Mesendoderm (in vitro differentiated cells): Measurements from ENCODE around the gene PRPF39.

Experiments used
- DNase-seq: peaks from one replicate; pipeline ENCODE4 v3.0.0; 2013
- H2AK5ac ChIP-seq: 2 replicates; pipeline ENCODE4 v1.6.1; 2013; ENCODE audit warnings: low read length, inconsistent platforms
- H2BK120ac ChIP-seq: 2 replicates; pipeline ENCODE4 v1.6.1; 2013; ENCODE audit warnings: low read depth, mild to moderate bottlenecking, low read length, moderate library complexity, mixed read lengths
- H2BK15ac ChIP-seq: replicated peaks from 2 replicates; pipeline ENCODE4 v1.6.1; 2013; ENCODE audit warnings: low read depth, mild to moderate bottlenecking, moderate library complexity
- H2BK5ac ChIP-seq: 2 replicates; pipeline ENCODE4 v1.6.1; 2013; ENCODE audit warnings: low read length, inconsistent platforms
- H3K18ac ChIP-seq: 2 replicates; pipeline ENCODE4 v1.6.1; 2013; ENCODE audit warnings: mild to moderate bottlenecking, low read length, mixed read lengths
- H3K23ac ChIP-seq: one replicate; pipeline ENCODE4 v1.6.1; 2013; ENCODE audit warnings: low read length
- H3K27ac ChIP-seq: 2 replicates; pipeline ENCODE4 v1.5.1; 2013; ENCODE audit warnings: low read depth, mild to moderate bottlenecking, inconsistent platforms, low read length, moderate library complexity
- H3K27me3 ChIP-seq: 2 replicates; pipeline ENCODE4 v1.6.1; 2013; ENCODE audit warnings: low read length, control low read depth, mild to moderate bottlenecking, inconsistent platforms; ENCODE audit not compliant: insufficient read depth, poor library complexity
- H3K36me3 ChIP-seq: 2 replicates; pipeline ENCODE4 v1.6.1; 2013; ENCODE audit warnings: low read length, inconsistent platforms; ENCODE audit not compliant: control insufficient read depth, insufficient read depth
- H3K4ac ChIP-seq: one replicate; pipeline ENCODE4 v1.6.1; 2013; ENCODE audit warnings: low read depth, mild to moderate bottlenecking, low read length, moderate library complexity
- H3K4me1 ChIP-seq: 2 replicates; pipeline ENCODE4 v1.6.1; 2013; ENCODE audit warnings: low read depth, low read length, inconsistent platforms; ENCODE audit not compliant: control insufficient read depth
- H3K4me2 ChIP-seq: 2 replicates; pipeline ENCODE4 v1.6.1; 2013; ENCODE audit warnings: low read length
- H3K4me3 ChIP-seq: 2 replicates; pipeline ENCODE4 v1.5.1; 2013; ENCODE audit warnings: mild to moderate bottlenecking, low read length
- H3K56ac ChIP-seq: one replicate; pipeline ENCODE4 v1.6.1; 2013; ENCODE audit warnings: low read length
- H3K79me1 ChIP-seq: 2 replicates; pipeline ENCODE4 v1.6.1; 2013; ENCODE audit warnings: low read length, inconsistent platforms
- H3K79me2 ChIP-seq: 2 replicates; pipeline ENCODE4 v1.6.1; 2013; ENCODE audit warnings: mild to moderate bottlenecking, low read length; ENCODE audit not compliant: control insufficient read depth, insufficient read depth
- H3K9ac ChIP-seq: 2 replicates; pipeline ENCODE4 v1.6.1; 2013; ENCODE audit warnings: low read length, inconsistent platforms
- H4K5ac ChIP-seq: one replicate; pipeline ENCODE4 v1.6.1; 2013; ENCODE audit warnings: low read length
- H4K8ac ChIP-seq: one replicate; pipeline ENCODE4 v1.6.1; 2013; ENCODE audit warnings: low read depth, mild to moderate bottlenecking, control low read depth, low read length, moderate library complexity
- WGBS: extraction: QIAGEN DNeasy Blood & Tissue Kit; methylation state at CpG from one replicate; pipeline ENCODE4 v1.1.7; 2013; ENCODE audit warnings: low lambda C conversion rate, missing lambda C conversion rate; ENCODE audit not compliant: insufficient coverage; ENCODE audit errors: extremely low coverage; 5-methylcytosine and 5-hydroxymethylcytosine counted together

Gene PRPF39

DNA sequence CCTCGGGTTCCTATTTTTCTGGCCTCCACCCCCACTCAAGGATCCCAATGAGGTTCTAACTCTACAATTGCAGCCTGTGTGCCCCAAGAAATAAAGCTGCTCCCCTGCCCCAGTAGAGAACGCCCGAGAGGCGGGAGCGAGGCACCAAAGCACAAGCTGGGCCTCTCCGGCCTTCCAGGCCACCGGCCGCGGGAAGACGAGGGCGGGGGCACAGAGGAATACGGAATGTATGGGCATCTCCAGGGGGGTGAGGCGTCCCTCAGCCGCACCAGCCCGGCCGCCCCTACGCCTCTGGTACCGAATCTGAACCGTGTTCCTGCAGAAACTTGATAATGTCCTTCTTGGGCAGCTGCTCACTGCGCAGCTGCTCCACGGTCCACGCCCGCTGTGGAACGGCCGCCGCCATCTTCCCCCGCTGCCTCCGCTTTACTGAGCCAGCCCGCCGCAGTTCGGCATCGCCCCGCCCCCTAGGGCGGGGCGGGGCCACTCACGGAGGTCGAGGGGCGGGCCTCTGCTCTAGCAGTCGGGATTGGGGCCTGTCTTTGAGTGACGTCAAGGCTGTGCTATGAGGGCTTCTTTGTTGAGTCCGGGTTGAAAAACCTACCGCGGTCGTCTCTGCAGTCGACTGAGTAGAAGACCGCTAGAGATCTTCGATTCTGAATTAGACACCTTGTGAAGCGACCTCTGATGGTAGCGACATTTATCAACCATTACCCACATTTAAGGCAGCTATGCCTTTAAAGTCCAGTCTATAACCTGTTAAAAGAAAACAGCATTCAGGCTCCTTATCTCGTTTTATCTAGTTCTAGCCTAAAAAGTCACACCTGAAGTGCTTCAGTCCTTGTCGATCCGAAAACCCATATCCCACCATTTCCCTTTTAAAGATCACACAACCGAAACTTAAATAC lies 50.4 kb downstream of the PRPF39 start, which contains the start of gene FKBP3:
Gene FKBP3, minus strand, starts transcription at position 431 of the 908 bp plus-strand sequence. Its CDS starts 25 bp downstream, at position 406.
- no peak within 1 kb of the TSS for H4K8ac ChIP-seq
- H3K18ac ChIP-seq: peak within 1 kb of the TSS; percentile 96
- peaks cover 5% of the 10 kb centered on the region for H3K79me1 ChIP-seq
- H3K23ac ChIP-seq: peak within 1 kb of the TSS; percentile 69
- H3K79me2 ChIP-seq: peaks cover 38% of the 10 kb centered on the region
- peak within 1 kb of the TSS; percentile 73 for H3K4ac ChIP-seq
- peak within 1 kb of the TSS; percentile 80 for H2BK5ac ChIP-seq
- peak within 1 kb of the TSS; percentile 94 for H3K9ac ChIP-seq
- peak within 1 kb of the TSS; percentile 19 for H2BK15ac ChIP-seq
- no peaks in the 10 kb centered on the region for H3K36me3 ChIP-seq
- peak within 1 kb of the TSS; percentile 97 for H3K4me3 ChIP-seq
- no peaks in the 10 kb centered on the region for H3K27me3 ChIP-seq
- peaks cover 2% of the 10 kb centered on the region for H3K4me1 ChIP-seq
- no peak within 1 kb of the TSS for H4K5ac ChIP-seq
- H3K27ac ChIP-seq: peak within 1 kb of the TSS; percentile 76
- DNase-seq: peak; percentile 100
- H2BK120ac ChIP-seq: no peak within 1 kb of the TSS
- peak within 1 kb of the TSS; percentile 96 for H3K56ac ChIP-seq
- peak within 1 kb of the TSS; percentile 89 for H3K4me2 ChIP-seq
- no CpG with 5 or more reads among the region's 53 CpGs for WGBS
- no peak within 1 kb of the TSS for H2AK5ac ChIP-seq

GRCh38 chr14:45135156-45135555 lies 51.2 kb downstream of the PRPF39 start:
- Histone ChIP-seq H3K27ac (no peak overlapping the region), H2BK120ac (no peak overlapping the region), H3K56ac (peak overlapping the region; percentile 85), H3K23ac (no peak overlapping the region), H3K27me3 (no peaks in the 10 kb centered on the region), H2BK15ac (peak overlapping the region; percentile 19), H3K4me2 (peak overlapping the region; percentile 89), H3K4ac (no peak overlapping the region), H3K4me1 (peaks cover 2% of the 10 kb centered on the region), H2AK5ac (no peak overlapping the region), H3K18ac (no peak overlapping the region), H3K4me3 (peak overlapping the region; percentile 22), H4K8ac (no peak overlapping the region), H2BK5ac (no peak overlapping the region), H3K79me1 (peaks cover 5% of the 10 kb centered on the region), H3K79me2 (peaks cover 41% of the 10 kb centered on the region), H4K5ac (no peak overlapping the region), H3K36me3 (no peaks in the 10 kb centered on the region), H3K9ac (peak overlapping the region; percentile 81)
- no CpG with 5 or more reads among the region's 7 CpGs for WGBS
- peak; percentile 25 for DNase-seq

DNA sequence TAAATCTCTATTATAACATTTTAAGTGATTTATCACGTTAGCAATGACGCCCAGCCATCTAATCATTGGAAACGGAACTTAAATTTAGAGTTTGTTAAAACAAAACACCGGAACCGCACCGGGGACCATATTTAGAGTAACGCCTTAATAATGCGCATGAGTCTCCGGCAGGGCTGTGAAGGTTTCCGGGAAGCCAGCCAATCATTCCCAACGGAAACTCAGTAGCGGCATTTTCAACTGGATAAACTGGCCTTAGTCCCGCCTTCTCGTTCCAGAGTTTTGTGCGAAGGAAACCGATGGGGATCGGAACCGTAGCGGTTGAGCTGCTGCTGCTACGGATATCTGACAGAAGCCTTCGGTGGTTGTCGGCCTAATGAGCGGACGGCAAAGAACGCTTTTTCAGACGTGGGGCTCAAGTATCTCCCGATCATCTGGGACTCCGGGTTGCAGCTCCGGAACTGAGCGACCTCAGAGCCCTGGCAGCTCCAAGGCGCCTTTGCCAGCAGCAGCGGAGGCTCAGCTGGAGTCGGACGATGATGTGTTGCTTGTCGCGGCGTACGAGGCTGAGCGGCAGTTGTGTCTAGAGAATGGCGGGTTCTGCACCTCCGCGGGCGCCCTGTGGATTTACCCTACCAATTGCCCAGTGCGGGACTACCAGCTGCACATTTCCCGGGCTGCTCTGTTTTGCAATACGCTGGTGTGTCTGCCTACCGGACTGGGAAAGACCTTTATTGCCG lies 51.9 kb downstream of the PRPF39 start, which contains the start of gene FANCM:
Gene FANCM, plus strand, starts transcription at position 272 of the 737 bp plus-strand sequence. Its CDS starts 102 bp downstream, at position 374.
- Histone ChIP-seq H2BK15ac (peak within 1 kb of the TSS; percentile 19), H3K4me1 (peaks cover 2% of the 10 kb centered on the region), H3K27me3 (no peaks in the 10 kb centered on the region), H3K79me1 (peaks cover 7% of the 10 kb centered on the region), H4K5ac (no peak within 1 kb of the TSS), H3K18ac (no peak within 1 kb of the TSS), H3K79me2 (peaks cover 41% of the 10 kb centered on the region), H3K4me2 (peak within 1 kb of the TSS; percentile 89), H3K9ac (peak within 1 kb of the TSS; percentile 82), H2BK120ac (no peak within 1 kb of the TSS), H4K8ac (no peak within 1 kb of the TSS), H3K4ac (no peak within 1 kb of the TSS), H3K56ac (peak within 1 kb of the TSS; percentile 87), H2BK5ac (peak within 1 kb of the TSS; percentile 58), H2AK5ac (no peak within 1 kb of the TSS), H3K4me3 (peak within 1 kb of the TSS; percentile 78), H3K23ac (peak within 1 kb of the TSS; percentile 69), H3K27ac (peak within 1 kb of the TSS; percentile 76), H3K36me3 (no peaks in the 10 kb centered on the region)
- no CpG with 5 or more reads among the region's 48 CpGs for WGBS
- DNase-seq: peak; percentile 99

GRCh38 chr14:45136399-45136798 lies 52.5 kb downstream of the PRPF39 start:
- peak overlapping the region; percentile 87 for H3K56ac ChIP-seq
- no peak overlapping the region for H4K8ac ChIP-seq
- H3K79me1 ChIP-seq: peaks cover 7% of the 10 kb centered on the region
- H3K18ac ChIP-seq: no peak overlapping the region
- no CpG with 5 or more reads among the region's 7 CpGs for WGBS
- no peak for DNase-seq
- peaks cover 39% of the 10 kb centered on the region for H3K79me2 ChIP-seq
- H3K27me3 ChIP-seq: no peaks in the 10 kb centered on the region
- H3K36me3 ChIP-seq: no peaks in the 10 kb centered on the region
- H2BK5ac ChIP-seq: no peak overlapping the region
- H3K4me2 ChIP-seq: peak overlapping the region; percentile 89
- H3K4me1 ChIP-seq: peaks cover 2% of the 10 kb centered on the region
- H3K4ac ChIP-seq: no peak overlapping the region
- H2BK120ac ChIP-seq: no peak overlapping the region
- H3K9ac ChIP-seq: peak overlapping the region; percentile 82
- H3K27ac ChIP-seq: peak overlapping the region; percentile 62
- H2BK15ac ChIP-seq: no peak overlapping the region
- H2AK5ac ChIP-seq: no peak overlapping the region
- H4K5ac ChIP-seq: no peak overlapping the region
- H3K4me3 ChIP-seq: peak overlapping the region; percentile 78
- H3K23ac ChIP-seq: no peak overlapping the region

DNA sequence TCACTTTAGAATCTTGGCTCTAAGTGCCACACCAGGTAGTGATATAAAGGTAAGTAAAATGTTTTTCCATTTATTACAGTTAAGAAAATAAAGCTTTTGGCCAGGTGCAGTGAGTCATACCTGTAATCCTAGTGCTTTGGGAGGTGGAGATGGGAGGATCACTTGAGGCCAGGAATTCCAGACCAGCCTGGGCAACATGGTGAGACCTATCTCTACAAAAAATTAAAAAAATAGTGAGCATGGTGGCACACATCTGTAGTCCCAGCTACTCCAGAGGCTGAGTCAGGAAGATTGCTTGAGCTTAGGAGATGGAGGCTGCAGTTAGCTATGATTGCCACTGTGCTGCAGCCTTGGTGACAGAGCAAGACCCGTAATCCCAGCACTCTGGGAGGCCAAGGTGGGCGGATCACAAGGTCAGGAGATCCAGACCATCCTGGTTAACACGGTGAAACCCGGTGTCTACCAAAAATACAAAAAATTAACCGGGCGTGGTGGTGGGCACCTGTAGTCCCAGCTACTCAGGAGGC lies 56.8 kb downstream of the PRPF39 start:
- no peak overlapping the region for H3K9ac ChIP-seq
- H3K79me2 ChIP-seq: peaks cover 23% of the 10 kb centered on the region
- H3K56ac ChIP-seq: no peak overlapping the region
- no peak overlapping the region for H4K5ac ChIP-seq
- no peak overlapping the region for H3K4me2 ChIP-seq
- peak; percentile 26 for DNase-seq
- no peak overlapping the region for H3K18ac ChIP-seq
- H3K4me3 ChIP-seq: no peak overlapping the region
- no peak overlapping the region for H4K8ac ChIP-seq
- no peak overlapping the region for H2BK120ac ChIP-seq
- no peak overlapping the region for H3K27ac ChIP-seq
- no peaks in the 10 kb centered on the region for H3K27me3 ChIP-seq
- WGBS: no CpG with 5 or more reads among the region's 6 CpGs
- H3K36me3 ChIP-seq: no peaks in the 10 kb centered on the region
- H2BK15ac ChIP-seq: no peak overlapping the region
- H2AK5ac ChIP-seq: no peak overlapping the region
- H3K23ac ChIP-seq: no peak overlapping the region
- no peak overlapping the region for H2BK5ac ChIP-seq
- no peak overlapping the region for H3K4ac ChIP-seq
- peaks cover 2% of the 10 kb centered on the region for H3K4me1 ChIP-seq
- H3K79me1 ChIP-seq: peaks cover 10% of the 10 kb centered on the region
